UCSD-AML1 (cell line): ENCODE results near the gene PRM2.
A peak's percentile ranks its signal among the peaks of the same experiment; 100 is the strongest.

Experiments used
- DNase-seq: peaks from one replicate; lab custom pipeline; 2025; ENCODE audit not compliant: unreplicated experiment; lab: John Stamatoyannopoulos, UW

The PRM2 gene

DNA sequence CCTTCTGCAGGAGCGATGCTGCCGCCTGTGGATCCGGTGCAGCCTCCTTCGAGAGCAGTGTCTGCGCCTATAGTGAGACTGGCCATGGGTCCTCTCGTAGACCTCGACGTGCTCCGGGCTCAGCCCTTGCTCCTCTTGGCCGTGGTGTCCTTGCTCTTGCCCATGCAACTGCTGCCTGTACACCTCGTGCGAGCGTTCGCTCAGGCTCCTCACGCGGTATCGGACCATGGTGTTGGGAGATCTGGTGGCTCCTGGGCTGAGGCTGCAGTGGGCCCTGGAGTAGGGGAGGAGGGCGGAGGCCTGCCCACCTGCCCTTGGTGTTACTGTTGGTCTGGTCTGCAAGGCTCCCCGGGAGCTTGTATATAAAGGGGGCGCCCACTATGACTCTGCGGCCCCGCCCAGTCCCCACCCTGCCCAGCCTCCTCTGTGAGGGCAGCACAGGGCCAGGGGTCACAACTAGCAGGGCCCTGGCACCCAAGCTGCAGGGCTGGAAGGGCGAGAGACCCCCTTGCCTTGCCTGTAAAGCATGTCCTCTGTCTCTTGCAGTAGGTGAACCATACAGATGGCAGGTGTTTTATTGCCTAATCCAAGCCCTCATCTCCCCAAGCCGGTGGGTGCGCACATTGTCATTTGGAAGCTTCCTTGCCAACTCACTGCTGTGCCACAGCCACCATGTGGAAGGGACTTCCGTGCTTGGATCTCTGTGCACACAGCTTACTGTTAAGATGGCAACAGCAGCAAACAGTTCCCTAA lies at the start of gene PRM2:
TSS of gene PRM2 (minus strand) at position 338 of the 753 bp plus-strand sequence. CDS start at position 228, 110 bp downstream.
- DNase-seq = no peak

- peak; percentile 45 for DNase-seq
Measured at GRCh38 chr16:11325404-11326083, 49.3 kb upstream of the PRM2 start.

DNA sequence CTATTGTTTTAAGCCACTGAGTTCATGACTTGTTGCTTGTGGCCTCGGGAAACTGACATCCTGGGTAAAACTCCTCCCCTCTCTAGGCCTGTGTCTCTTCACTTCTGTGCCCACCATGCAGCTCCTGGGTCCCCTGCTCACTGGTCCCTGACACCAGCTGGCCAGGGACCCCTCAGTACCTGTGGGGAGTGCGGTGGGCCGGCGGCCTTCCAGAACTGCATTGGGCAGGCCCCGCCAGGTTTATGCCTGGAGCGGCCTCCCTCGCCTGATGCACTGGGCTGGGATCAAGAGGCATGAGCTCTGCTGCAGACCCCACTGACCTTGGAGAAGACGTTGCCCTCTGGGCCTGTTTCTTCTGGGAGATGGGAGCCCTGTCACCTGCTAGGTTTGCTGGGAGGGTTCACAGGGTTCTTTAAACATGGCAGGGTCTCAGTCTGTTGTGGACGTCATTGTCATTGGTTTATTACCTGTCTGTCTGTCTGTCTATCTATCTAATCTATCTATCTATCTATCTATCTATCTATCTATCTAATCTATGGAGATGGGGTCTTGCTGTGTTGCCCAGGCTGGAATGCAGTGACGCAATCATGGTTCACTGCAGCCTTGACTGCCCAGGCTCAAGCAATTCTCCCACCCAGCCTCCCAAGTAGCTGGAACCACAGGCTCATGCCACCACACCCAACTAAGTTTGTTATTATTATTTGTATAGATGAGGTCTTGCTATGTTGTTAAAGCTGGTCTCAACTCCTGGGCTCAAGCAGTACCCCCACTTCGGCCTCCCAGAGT lies 47.5 kb upstream of the PRM2 start:
- no peak for DNase-seq

DNA sequence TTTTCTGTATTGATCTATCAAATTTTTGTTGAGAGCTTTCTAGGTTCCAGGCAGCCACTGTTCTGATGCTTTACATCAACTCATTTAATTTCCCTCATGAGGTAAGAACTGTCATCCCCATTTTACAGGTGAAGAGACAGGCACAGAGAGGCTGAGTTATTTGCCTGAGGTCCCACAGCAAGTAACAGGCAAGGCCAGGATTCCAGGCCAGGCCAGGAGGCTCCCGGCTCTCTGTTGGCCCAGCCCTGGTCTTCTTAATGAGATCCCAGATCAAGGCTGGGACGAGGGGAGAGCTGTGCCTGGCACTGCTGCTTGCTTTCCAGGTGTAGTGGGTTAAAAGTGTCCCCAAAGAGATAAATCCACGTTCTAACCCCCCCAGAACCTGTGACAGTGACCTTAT lies 46.5 kb upstream of the PRM2 start:
- DNase-seq = no peak

DNA sequence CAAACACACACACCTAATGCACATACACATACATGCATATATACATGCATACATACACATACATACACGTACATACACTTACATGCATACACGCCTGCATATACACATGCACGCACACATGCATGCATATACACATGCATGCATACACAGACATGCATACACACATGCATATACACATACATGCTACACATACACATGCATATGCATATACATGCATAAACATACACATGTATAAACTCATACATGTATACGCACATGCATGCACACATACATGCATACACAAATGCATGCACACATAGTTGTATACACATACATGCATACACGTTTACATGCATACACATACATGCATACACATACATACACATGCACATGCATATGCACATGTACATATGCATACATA lies 45.4 kb upstream of the PRM2 start:
- no peak for DNase-seq

GRCh38 chr16:11320170-11320569 lies 43.9 kb upstream of the PRM2 start:
- DNase-seq = no peak

DNA sequence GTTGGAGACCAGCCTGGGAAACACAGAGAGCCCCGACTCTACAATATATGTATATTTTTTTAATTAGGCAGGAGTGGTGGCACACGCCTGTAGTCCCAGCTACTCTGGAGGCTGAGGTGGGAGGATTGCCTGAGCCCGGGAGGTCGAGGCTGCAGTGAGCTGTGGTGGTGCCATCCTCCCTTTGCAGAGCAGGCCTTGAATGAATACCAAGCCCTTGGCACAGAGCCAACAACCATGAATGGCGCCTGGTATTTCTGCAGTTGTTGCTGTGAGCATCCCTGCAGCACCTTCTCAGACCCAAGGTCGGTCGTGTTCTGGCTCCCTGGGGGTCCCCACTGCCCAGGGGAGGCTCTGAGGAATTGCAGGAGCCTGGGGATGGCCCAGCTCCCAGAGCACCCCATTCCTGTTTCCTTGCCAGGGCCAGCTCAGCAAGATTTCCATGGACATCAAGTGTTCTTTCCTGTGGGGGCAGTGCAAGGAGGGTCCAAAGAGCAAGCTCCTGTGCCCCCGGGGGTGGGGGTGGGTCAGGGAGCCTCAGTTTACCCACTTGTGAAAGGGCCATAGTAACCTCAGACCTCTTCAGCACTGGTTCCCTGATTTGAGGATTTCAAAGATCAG lies 43.4 kb upstream of the PRM2 start:
- no peak for DNase-seq

DNA sequence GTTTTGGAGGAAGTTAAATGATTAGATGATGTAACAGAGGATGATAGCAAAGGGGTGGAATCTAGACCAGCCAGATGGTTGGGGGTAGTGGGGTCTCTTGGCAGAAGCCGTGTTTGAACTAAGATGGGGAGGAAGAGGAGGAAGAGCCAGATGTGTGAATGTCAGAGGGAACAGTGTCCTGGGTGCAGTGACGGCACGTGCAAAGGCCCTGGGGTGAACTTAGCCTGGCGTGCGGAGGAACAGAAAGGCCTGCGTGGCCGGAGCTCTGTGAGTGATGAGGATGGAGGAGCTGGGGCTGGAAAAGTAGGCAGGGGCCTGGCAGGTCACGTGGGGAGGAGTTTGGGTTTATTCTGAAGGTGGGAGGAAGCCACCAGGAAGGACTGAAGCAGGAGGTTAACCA lies 42.5 kb upstream of the PRM2 start:
- DNase-seq = no peak

DNA sequence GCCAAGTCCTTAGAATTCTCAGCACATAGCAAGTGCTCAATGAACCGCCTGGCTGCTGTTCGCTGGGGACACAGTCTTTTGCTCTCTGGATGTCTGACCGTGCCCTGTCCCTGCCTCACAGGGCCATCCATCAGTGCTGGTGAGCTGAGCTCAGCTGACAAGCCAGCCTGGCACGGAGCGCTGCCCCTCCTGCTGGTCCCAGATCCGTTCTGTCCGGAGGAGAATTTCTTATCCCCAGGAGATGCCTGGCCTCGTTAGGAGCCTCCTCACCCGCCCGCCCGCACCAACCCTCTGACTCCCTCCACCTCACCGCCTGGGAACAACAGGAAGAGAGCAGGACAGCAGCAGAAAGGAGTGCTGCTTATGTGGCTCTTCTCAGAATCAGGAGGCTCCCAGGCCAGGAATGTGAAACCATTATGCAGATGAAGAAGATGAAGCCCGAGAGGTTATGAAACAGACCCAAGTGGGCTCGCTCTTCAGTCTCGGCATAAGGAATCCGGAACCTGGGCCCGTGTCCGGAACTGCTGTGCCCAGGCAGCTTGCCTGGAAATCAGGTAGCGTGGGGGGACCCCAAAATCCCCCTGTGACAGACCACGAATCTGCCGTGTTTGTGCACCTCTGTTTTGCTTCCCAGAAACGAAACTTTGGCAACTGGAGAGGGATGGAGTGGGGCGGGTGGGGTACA lies 40.2 kb upstream of the PRM2 start:
- DNase-seq = no peak

DNA sequence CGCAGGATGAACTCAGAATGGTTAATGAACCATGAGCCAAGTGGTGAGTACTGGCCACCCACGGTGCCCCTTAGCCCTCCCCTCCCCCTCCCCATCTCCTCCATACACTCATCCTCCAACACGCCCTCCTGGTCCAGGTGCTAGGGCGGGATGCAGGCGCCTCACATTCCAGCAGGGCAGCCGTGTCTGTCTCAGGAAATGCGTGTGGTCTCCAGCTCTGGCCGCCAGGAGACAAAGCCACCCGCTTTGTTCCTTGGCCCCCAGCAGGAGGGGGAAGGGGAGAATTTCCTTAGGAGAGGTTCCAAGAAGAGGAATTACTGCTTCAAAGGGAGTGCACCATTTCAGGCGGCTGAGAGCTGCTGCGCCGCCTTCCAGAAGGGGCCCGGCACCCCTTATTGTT lies 39.2 kb upstream of the PRM2 start:
- peak; percentile 34 for DNase-seq

GRCh38 chr16:11314309-11314894 lies 38.1 kb upstream of the PRM2 start:
- no peak for DNase-seq

DNA sequence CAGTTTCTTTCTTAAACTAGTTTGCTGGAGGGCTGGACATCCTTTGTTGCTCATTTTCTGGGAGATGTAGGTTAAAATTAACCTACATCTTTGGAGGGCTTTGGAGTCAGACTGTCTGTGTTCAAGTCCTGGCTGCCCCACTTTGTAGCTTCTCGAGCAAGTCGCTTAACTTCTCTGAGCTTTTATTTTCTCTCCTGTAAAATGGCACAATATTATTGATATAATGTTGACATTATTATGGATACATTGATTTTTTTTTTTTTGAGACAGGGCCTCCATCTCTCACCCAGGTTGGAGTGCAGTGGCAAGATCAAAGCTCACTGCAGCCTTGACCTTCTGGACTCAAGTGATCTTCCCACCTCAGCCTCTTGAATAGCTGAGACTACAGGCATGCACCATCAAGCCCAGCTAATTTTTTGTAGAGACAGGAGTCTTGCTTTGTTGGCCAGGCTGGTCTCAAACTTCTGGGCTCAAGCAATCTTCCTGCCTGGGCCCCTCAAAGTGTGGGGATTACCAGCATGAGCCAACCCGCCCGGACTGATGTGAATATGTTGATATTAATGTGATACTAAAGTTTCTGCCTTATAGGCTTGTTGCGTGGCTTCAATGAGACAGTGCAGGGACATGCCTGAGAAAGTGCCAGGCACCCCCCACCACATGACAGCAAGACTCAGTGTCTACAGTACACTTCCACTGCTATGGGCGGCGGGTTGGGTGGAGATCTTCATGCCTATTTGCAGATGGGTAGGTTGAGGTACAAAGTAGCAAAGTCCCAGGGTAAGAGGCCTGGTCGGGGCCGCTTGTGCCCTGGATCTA lies 37.4 kb upstream of the PRM2 start:
- DNase-seq = no peak

GRCh38 chr16:11312718-11313492 lies 36.6 kb upstream of the PRM2 start:
- peak; percentile 33 for DNase-seq

DNA sequence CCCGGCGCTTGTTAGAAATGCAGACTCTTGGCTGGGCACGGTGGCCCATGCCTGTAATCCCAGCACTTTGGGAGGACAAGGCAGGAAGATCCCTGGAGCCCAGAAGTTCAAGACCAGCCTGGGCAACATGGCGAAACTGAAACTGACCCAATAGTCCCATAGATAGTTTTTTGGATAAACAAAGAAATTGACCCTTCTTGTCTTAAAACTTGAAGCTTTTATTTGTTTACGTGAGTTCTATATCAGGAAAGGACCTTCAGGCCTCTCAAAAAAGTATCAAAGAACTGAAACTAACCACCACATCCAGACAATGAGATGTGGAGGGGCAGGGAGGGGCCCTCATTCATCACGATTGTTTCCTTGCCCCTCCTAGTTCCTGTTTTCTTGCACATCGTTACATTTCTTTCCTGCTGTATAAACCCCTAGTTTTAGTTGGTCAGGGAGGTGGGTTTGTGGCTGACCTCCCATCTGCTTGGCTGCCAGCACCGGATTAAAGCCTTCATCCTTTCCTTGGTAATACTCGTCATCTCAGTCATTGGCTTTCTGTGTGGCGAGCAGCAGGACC lies 34.8 kb upstream of the PRM2 start:
- DNase-seq = peak; percentile 45

DNA sequence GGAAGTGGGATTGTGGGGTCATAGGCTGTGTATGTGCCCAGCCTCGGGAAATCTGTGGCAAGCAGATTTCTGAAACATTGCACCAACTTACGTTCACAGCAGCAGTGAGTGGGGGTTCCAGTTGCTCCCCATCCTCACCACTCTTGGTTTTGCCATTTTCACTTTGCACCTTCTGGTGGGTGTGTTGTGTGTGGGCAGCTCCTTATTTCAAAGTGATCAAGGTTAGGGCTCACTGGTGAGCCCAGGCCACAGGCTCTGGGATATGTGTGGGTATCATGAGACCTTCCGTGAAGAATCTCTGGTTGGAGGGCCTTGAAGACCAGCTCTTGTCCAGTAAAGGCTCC lies 34.3 kb upstream of the PRM2 start:
- no peak for DNase-seq

DNA sequence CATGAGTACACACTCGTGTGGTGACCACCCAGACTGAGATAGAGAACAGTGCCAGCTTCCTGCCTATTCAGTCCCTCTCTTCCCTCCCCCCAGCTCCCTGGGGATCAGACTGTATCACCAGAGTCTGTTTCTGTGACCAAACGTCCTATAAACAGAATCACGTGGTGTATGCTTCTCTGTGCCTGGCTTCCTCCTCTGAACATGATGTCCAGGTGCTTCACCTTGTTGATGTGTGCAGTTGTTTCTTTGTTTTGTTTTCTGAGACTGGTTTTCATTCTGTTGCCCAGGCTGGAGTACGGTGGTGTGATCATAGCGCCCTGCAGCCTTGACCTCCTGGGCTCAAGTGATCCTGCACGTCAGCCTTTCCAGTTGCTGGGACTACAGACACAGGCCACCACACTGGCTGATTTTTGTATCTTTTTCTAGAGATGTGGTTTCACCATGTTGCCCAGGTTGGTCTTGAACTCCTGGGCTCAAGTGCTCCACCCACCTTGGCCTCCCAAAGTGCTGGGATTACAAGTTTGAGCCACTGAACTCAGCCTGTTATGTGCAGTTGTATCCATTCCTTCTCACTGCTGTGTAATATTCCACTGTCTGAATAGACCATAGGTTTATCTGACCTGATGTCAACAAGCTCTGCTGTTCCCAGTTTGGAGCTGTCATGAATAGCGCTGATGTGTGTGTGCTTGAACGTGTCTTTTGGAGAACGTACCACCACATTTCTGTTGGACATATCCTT lies 33.8 kb upstream of the PRM2 start:
- DNase-seq = no peak

DNA sequence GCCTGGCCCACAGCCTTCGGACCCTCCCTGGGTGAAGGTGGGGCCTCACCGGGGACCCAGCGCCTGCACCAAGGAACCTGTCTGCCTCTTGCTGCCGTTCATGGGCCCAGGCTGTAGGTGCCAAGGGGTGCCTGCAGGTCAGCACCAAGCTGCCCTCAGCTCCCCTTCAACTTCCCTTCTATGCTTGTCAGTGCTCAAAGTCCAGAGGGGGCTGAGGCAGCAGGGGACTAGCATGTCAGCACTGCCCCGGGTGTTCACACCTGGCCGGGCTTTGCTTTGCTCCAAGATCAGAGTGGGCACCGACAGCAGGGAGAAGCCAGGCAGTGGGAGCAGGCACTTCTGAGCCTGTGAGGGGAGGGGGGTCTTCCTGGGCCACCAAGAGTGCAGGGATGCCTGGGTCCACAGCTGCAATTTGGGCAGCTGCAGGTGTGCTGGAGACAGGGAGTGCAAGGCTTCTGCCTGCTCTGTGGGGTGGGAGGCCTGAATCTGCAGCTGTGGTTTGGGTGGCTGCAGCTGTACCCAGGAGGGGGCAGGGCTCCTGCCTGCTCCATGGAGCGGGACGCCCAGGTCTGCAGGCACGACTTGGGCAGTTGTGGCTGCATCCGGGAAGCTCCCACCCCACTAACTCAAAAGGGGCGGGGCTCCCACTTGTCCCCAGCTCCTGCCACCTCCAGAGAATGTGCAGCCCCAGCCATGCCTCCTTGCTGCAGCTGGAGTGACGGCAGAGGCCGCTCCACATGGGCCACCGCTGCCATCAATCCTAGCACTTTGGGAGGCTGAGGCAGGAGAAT lies 32.4 kb upstream of the PRM2 start:
- DNase-seq = peak; percentile 27
